Measurements from ENCODE around the gene EPHA10. TPM values are rescaled to one million over a fixed set of nuclear protein-coding genes. Genes with fewer than 3 reads are reported as not detected.

The EPHA10 gene
- total RNA-seq, 4 donors from 2014 or later, result 0.19 to 0.49 (median 0.31) TPM; not detected in 1

DNA sequence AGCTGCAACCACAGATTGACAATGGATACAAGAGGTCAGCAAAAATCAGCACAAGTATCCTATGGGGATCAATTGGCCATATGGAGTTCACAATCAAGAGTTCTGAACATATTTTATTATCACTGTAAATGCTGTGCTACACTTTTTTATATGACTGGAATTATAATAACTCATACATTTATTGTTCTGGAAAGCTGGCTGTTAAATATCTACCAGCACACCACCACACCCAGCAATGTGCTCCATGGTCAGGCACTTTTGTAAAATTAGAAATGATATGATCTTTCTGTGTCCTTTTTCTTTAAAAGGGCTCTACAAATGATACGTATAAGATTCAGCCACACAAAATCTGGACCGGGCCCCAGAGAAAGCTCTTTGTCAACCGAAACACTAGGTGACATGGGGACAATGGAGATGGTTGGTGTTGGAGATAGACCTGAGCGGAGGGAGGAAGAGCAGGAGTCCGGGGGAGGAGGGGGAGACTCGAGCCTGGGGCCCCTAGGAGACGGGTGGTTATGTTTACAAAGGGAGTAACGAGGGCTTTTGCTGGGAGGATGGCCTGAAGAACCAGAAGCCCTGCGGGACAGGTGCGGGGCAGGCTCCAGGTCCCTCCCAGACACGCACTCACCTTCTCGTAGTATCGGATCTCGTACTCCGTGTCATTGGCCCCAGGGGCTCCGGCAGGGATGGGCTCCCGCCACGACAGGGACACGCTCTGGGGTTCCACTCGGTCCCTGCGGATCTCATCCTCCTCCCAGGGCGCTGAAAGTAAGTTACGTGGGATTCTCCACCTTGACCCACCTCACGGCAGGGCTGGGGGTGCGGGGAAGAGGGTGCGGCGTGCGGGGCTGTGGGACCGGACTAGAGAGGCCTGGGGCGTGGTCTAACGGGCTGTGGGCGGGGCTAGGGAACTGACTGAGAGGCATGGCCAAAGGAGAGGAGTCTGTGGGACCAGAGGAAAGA, 30.0 kb downstream of the EPHA10 start:
- intact Hi-C loops (cut with DNase I), result no loop called here
- Histone ChIP-seq H3K36me3 (no peaks in the 10 kb centered on the region), H3K27me3 (peaks cover 0 to 51% (median 2%) of the 10 kb centered on the region in 4 donors), H3K4me1 (peaks cover 0 to 18% (median 0%) of the 10 kb centered on the region in 3 donors), H3K9me3 (no peaks in the 10 kb centered on the region), H3K27ac (no peak overlapping the region), H3K4me3 (no peak overlapping the region)
- TF ChIP-seq, protein P1, sequence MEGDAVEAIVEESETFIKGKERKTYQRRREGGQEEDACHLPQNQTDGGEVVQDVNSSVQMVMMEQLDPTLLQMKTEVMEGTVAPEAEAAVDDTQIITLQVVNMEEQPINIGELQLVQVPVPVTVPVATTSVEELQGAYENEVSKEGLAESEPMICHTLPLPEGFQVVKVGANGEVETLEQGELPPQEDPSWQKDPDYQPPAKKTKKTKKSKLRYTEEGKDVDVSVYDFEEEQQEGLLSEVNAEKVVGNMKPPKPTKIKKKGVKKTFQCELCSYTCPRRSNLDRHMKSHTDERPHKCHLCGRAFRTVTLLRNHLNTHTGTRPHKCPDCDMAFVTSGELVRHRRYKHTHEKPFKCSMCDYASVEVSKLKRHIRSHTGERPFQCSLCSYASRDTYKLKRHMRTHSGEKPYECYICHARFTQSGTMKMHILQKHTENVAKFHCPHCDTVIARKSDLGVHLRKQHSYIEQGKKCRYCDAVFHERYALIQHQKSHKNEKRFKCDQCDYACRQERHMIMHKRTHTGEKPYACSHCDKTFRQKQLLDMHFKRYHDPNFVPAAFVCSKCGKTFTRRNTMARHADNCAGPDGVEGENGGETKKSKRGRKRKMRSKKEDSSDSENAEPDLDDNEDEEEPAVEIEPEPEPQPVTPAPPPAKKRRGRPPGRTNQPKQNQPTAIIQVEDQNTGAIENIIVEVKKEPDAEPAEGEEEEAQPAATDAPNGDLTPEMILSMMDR (IDR thresholded peaks at IDR 0.05), result no peak
- no peak for TF ChIP-seq POLR2A (IDR thresholded peaks at IDR 0.05)
- no peak for DNase-seq
- WGBS, 2 donors, result 22 to 24% methylated on average over 10 to 24 of the region's 32 CpGs

DNA sequence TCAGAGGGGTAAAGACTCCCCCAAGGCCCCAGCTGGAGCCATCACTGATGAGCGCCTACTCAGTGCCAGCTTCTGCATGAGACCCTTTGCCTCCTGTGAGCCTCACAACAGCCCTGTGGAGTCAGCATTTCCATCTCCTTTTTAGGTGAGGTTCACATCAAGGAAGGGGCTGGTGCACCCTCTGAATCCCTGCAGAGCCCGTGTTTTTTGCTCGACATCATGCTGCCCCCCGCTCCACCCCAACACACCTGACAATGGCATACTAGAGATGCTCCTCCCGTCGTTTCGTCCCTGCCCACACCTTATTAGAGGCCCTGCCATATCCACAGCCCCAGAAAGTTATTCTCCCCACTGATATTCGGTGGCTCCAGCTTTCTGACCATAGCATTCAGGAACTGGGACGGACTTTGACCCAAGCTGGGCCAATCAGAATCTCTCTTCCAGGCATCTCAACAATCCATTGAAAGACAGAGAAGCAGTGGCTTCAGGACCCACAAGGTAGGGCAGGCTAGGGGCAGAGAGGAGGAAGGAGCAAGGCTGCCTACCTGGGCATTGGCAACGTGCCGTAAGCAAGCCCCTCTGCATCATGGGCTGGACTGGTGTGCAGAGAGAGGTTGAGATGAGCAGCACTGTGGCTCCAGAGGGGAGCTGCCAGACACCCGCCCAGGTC, 32.7 kb downstream of the EPHA10 start:
- Histone ChIP-seq H3K27ac (no peak overlapping the region), H3K36me3 (no peaks in the 10 kb centered on the region), H3K4me1 (peaks cover 0 to 10% (median 0%) of the 10 kb centered on the region in 3 donors), H3K4me3 (no peak overlapping the region), H3K9me3 (no peaks in the 10 kb centered on the region), H3K27me3 (peaks cover 0 to 62% (median 2%) of the 10 kb centered on the region in 4 donors)
- TF ChIP-seq POLR2A (IDR thresholded peaks at IDR 0.05), result no peak
- TF ChIP-seq, protein P1 (IDR thresholded peaks at IDR 0.05), result no peak
- WGBS, 2 donors, result 71 to 86% methylated on average over 7 to 11 of the region's 12 CpGs
- no peak for DNase-seq
- intact Hi-C loops (cut with DNase I), result no loop called here

DNA sequence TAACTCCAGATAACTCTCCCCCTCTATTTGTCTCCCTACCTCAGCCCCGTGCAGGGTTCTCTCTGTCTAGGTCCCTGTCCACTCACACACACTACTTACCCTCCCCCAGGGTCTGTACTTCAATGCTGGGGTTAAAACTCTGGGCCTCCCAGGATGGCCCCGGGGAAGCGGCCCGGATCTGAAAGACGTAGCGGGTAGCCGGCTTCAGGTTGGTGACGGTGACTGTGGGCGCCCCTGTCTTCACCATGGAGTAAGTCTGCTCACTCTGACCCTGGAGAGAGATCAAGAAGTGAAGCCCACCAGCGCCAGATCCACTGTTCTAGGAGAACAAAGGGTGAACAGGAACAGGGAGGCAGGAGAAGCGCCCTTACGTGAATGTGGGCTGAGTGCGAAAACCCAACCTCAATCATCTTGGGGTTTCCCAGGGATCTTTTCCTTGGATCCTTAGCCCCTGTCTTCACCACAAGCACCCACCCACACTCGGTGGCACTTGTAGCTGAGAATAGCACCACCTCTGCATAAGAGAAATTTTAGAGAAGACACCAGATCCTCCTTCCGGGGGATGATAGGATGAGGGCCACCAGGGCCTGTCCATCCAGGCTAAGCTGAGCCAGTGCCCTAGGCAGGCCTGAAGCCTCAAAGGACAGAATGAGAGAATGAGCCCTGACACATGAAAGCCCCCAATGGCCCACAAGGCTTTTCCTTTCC, 33.5 kb downstream of the EPHA10 start:
- WGBS, 2 donors, result 80% methylated on average over 1 to 5 of the region's 15 CpGs
- no peak overlapping the region for H3K4me3 ChIP-seq
- peaks cover 0 to 10% (median 0%) of the 10 kb centered on the region in 3 donors for H3K4me1 ChIP-seq
- H3K9me3 ChIP-seq, result no peaks in the 10 kb centered on the region
- TF ChIP-seq, protein P1 (IDR thresholded peaks at IDR 0.05), result no peak
- TF ChIP-seq POLR2A (IDR thresholded peaks at IDR 0.05), result no peak
- no peak overlapping the region for H3K27ac ChIP-seq
- DNase-seq, result no peak
- intact Hi-C loops (cut with DNase I), result no loop called here
- no peaks in the 10 kb centered on the region for H3K36me3 ChIP-seq
- peaks cover 0 to 69% (median 2%) of the 10 kb centered on the region in 4 donors for H3K27me3 ChIP-seq

DNA sequence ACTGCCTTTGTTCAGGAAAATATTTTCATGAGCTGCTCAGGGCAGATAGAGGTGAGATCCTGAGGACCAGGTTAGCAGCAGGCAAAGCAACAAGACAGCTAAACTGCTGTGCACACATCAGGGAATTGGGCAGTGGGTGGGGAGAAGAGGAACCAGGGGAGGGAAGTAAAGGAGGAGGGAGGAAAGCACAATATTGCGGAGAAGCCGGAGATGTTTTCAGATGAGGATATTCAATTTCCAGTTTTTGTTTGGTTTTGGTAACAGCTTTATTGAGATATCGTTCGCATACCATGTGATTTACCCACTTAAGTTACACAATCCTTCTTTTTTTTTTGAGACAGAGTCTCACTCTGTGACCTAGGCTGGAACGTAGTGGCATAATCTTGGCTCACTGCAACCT, 34.5 kb downstream of the EPHA10 start:
- Histone ChIP-seq H3K36me3 (no peaks in the 10 kb centered on the region), H3K4me1 (peaks cover 0 to 6% (median 0%) of the 10 kb centered on the region in 3 donors), H3K4me3 (no peak overlapping the region), H3K27me3 (peaks cover 0 to 72% (median under 1%) of the 10 kb centered on the region in 4 donors), H3K27ac (no peak overlapping the region), H3K9me3 (no peaks in the 10 kb centered on the region)
- 70 to 74% methylated on average over 5 of the region's 5 CpGs for WGBS, 2 donors
- intact Hi-C loops (cut with DNase I), result no loop called here
- no peak for DNase-seq
- TF ChIP-seq, protein P1 (IDR thresholded peaks at IDR 0.05), result no peak
- TF ChIP-seq POLR2A (IDR thresholded peaks at IDR 0.05), result no peak

Measured in esophagus squamous epithelium (tissue), 5 donors.